MM.1S (cell line): ENCODE measurements around the gene TTC13.

Experiments
- DNase-seq: peaks from one replicate; pipeline ENCODE4 v3.0.0-alpha.2; 2015
- H2AFZ ChIP-seq: fragments of 300-600 bp; sonication (generic); 2 replicates; pipeline ENCODE4 v1.6.0; 2016; ENCODE audit warnings: antibody characterized with exemption, low read length
- H3F3A ChIP-seq: fragments of 300-600 bp; sonication (generic); 2 replicates; pipeline ENCODE4 v1.6.1; 2016; ENCODE audit warnings: mild to moderate bottlenecking, antibody characterized with exemption, low read length, moderate library complexity, mixed read lengths; ENCODE audit not compliant: insufficient read depth
- H3K27ac ChIP-seq: fragments of 300-600 bp; sonication (generic); 2 replicates; pipeline ENCODE4 v1.5.1; 2016; ENCODE audit warnings: mild to moderate bottlenecking, low read length
- H3K27me3 ChIP-seq: fragments of 300-600 bp; sonication (generic); replicated peaks from 2 replicates; pipeline ENCODE4 v1.6.0; 2016; ENCODE audit warnings: low read length; ENCODE audit not compliant: insufficient read depth
- H3K36me3 ChIP-seq: fragments of 300-600 bp; sonication (generic); replicated peaks from 2 replicates; pipeline ENCODE4 v1.6.1; 2016; ENCODE audit warnings: mild to moderate bottlenecking, low read length, mixed read lengths; ENCODE audit not compliant: insufficient read depth
- H3K4me1 ChIP-seq: fragments of 300-600 bp; sonication (generic); 2 replicates; pipeline ENCODE4 v1.6.1; 2016; ENCODE audit warnings: low read length, mixed read lengths
- H3K4me2 ChIP-seq: fragments of 300-600 bp; sonication (generic); 2 replicates; pipeline ENCODE4 v1.6.0; 2016; ENCODE audit warnings: low read depth, low read length
- H3K4me3 ChIP-seq: fragments of 300-600 bp; sonication (generic); 2 replicates; pipeline ENCODE4 v1.5.1; 2016; ENCODE audit warnings: low read length, mixed read lengths
- H3K79me2 ChIP-seq: fragments of 300-600 bp; sonication (generic); 2 replicates; pipeline ENCODE4 v1.6.1; 2016; ENCODE audit warnings: mixed run types, low read length, mixed read lengths
- H3K9ac ChIP-seq: fragments of 300-600 bp; sonication (generic); 2 replicates; pipeline ENCODE4 v1.6.1; 2016; ENCODE audit warnings: low read length, mixed read lengths
- H3K9me2 ChIP-seq: fragments of 300-600 bp; sonication (generic); replicated peaks from 2 replicates; pipeline ENCODE4 v1.6.1; 2016; ENCODE audit warnings: mild to moderate bottlenecking, low read length, mixed read lengths; ENCODE audit not compliant: insufficient read depth
- H3K9me3 ChIP-seq: fragments of 300-600 bp; sonication (generic); replicated peaks from 2 replicates; pipeline ENCODE4 v1.6.1; 2016; ENCODE audit warnings: mild to moderate bottlenecking, low read length, mixed read lengths; ENCODE audit not compliant: insufficient read depth
- H4K20me1 ChIP-seq: fragments of 300-600 bp; sonication (generic); 2 replicates; pipeline ENCODE4 v1.6.1; 2016; ENCODE audit warnings: mild to moderate bottlenecking, low read length, moderate library complexity, mixed read lengths; ENCODE audit not compliant: insufficient read depth
- CTCF ChIP-seq: fragments of 300-600 bp; sonication (generic); IDR thresholded peaks from 2 replicates; pipeline ENCODE4 v1.5.1; 2016; ENCODE audit warnings: antibody characterized with exemption, low read length, mixed read lengths
- EZH2 ChIP-seq: fragments of 300-600 bp; sonication (generic); optimal IDR thresholded peaks from 2 replicates; pipeline ENCODE3; 2017; ENCODE audit warnings: low read depth, mild to moderate bottlenecking, antibody characterized with exemption, low read length, mixed read lengths
- EZH2phosphoT487 ChIP-seq: fragments of 300-600 bp; sonication (generic); IDR thresholded peaks from 2 replicates; pipeline ENCODE4 v1.6.1; 2018; ENCODE audit warnings: antibody characterized with exemption, low read length

Gene TTC13

GRCh38 chr1:230913496-230913895 lies 65.2 kb downstream of the TTC13 start:
- Histone ChIP-seq H3F3A (no peaks in the 10 kb centered on the region), H3K9me2 (no peaks in the 10 kb centered on the region), H4K20me1 (no peaks in the 10 kb centered on the region), H3K9ac (no peak overlapping the region), H3K4me2 (no peak overlapping the region), H3K27me3 (no peaks in the 10 kb centered on the region), H3K4me1 (no peaks in the 10 kb centered on the region), H3K4me3 (no peak overlapping the region), H3K9me3 (no peaks in the 10 kb centered on the region), H2AFZ (no peak overlapping the region), H3K27ac (no peak overlapping the region), H3K79me2 (no peaks in the 10 kb centered on the region), H3K36me3 (no peaks in the 10 kb centered on the region; the same call in 1 of the 2 replicates)
- no peak for TF ChIP-seq EZH2phosphoT487
- no peak for TF ChIP-seq EZH2
- TF ChIP-seq CTCF: no peak
- DNase-seq: no peak

- H3K4me3 ChIP-seq: no peak overlapping the region
- no peak overlapping the region for H2AFZ ChIP-seq
- H3K4me1 ChIP-seq: peaks cover 11% of the 10 kb centered on the region; the same call in 1 of the 2 replicates
- no peak for DNase-seq
- H3K79me2 ChIP-seq: no peaks in the 10 kb centered on the region
- H3K27me3 ChIP-seq: no peaks in the 10 kb centered on the region
- TF ChIP-seq CTCF (no peak), EZH2phosphoT487 (no peak), EZH2 (no peak)
- H3K36me3 ChIP-seq: peaks cover 5% of the 10 kb centered on the region; the same call in 1 of the 2 replicates
- H3K27ac ChIP-seq: no peak overlapping the region
- H3K9me3 ChIP-seq: no peaks in the 10 kb centered on the region
- no peak overlapping the region for H3K9ac ChIP-seq
- H3F3A ChIP-seq: no peaks in the 10 kb centered on the region
- no peaks in the 10 kb centered on the region for H3K9me2 ChIP-seq
- no peak overlapping the region for H3K4me2 ChIP-seq
- H4K20me1 ChIP-seq: no peaks in the 10 kb centered on the region
Measured at GRCh38 chr1:230910755-230911117, 67.9 kb downstream of the TTC13 start.

- no peaks in the 10 kb centered on the region for H3K27me3 ChIP-seq
- H3K4me3 ChIP-seq: no peak overlapping the region
- H3K27ac ChIP-seq: no peak overlapping the region
- no peaks in the 10 kb centered on the region for H3F3A ChIP-seq
- H2AFZ ChIP-seq: no peak overlapping the region
- H3K4me1 ChIP-seq: peaks cover 11% of the 10 kb centered on the region; the same call in 1 of the 2 replicates
- no peak for TF ChIP-seq EZH2
- no peak for TF ChIP-seq CTCF
- no peak for TF ChIP-seq EZH2phosphoT487
- no peaks in the 10 kb centered on the region for H3K9me3 ChIP-seq
- H3K9me2 ChIP-seq: no peaks in the 10 kb centered on the region
- H3K36me3 ChIP-seq: peaks cover 5% of the 10 kb centered on the region; the same call in 1 of the 2 replicates
- DNase-seq: no peak
- no peaks in the 10 kb centered on the region for H3K79me2 ChIP-seq
- no peak overlapping the region for H3K4me2 ChIP-seq
- H4K20me1 ChIP-seq: no peaks in the 10 kb centered on the region
- no peak overlapping the region for H3K9ac ChIP-seq
Measured at GRCh38 chr1:230909974-230910754, 68.5 kb downstream of the TTC13 start.
